GM13977 (cell line): ENCODE measurements around the gene KDM5C.

Experiments
- DNase-seq: peaks from one replicate; pipeline ENCODE4 v3.0.0; 2012; ENCODE audit warnings: low spot score
- in situ Hi-C: fragments of 300-500 bp; cut with MboI; formaldehyde crosslinking; loops from one replicate; pipeline ENCODE4 v1.12.0; 2022; ENCODE audit warnings: low sequenced_read_pairs, low pct_unique_long_range_greater_than_20kb, mixed read lengths, inconsistent platforms; ENCODE audit not compliant: unreplicated experiment
- TF ChIP-seq, protein P1 (sequence below): IDR thresholded peaks from 2 replicates; pipeline ENCODE4 v1.5.1; 2012; ENCODE audit warnings: mild to moderate bottlenecking, control low read depth; ENCODE audit not compliant: insufficient read depth; ENCODE audit errors: extremely low read depth, missing control alignments

Gene KDM5C

GRCh38 chrX:53250556-53250955 lies 25.5 kb upstream of the KDM5C start:
- TF ChIP-seq, protein P1, sequence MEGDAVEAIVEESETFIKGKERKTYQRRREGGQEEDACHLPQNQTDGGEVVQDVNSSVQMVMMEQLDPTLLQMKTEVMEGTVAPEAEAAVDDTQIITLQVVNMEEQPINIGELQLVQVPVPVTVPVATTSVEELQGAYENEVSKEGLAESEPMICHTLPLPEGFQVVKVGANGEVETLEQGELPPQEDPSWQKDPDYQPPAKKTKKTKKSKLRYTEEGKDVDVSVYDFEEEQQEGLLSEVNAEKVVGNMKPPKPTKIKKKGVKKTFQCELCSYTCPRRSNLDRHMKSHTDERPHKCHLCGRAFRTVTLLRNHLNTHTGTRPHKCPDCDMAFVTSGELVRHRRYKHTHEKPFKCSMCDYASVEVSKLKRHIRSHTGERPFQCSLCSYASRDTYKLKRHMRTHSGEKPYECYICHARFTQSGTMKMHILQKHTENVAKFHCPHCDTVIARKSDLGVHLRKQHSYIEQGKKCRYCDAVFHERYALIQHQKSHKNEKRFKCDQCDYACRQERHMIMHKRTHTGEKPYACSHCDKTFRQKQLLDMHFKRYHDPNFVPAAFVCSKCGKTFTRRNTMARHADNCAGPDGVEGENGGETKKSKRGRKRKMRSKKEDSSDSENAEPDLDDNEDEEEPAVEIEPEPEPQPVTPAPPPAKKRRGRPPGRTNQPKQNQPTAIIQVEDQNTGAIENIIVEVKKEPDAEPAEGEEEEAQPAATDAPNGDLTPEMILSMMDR: no peak
- in situ Hi-C loops: no loop called here
- DNase-seq: no peak

- in situ Hi-C loops: no loop called here
- no peak for DNase-seq
- TF ChIP-seq, protein P1: no peak
Measured at GRCh38 chrX:53249408-53250042, 24.5 kb upstream of the KDM5C start.

GRCh38 chrX:53247928-53248327 lies 22.9 kb upstream of the KDM5C start:
- TF ChIP-seq, protein P1: no peak
- DNase-seq: no peak
- in situ Hi-C loops: no loop called here

GRCh38 chrX:53246231-53246630 lies 21.2 kb upstream of the KDM5C start:
- DNase-seq: no peak
- TF ChIP-seq, protein P1: no peak
- in situ Hi-C loops: no loop called here

- in situ Hi-C loops: no loop called here
- TF ChIP-seq, protein P1: peak; percentile 39
- no peak for DNase-seq
Measured at GRCh38 chrX:53244610-53245009, 19.6 kb upstream of the KDM5C start.

- no peak for DNase-seq
- in situ Hi-C loops: no loop called here
- TF ChIP-seq, protein P1: no peak
Measured at GRCh38 chrX:53242310-53242709, 17.3 kb upstream of the KDM5C start.

- no peak for DNase-seq
- TF ChIP-seq, protein P1: no peak
- in situ Hi-C loops: no loop called here
Measured at GRCh38 chrX:53241558-53241957, 16.6 kb upstream of the KDM5C start.
